ENCODE data around the gene IFITM5. TPM values are rescaled to one million over a fixed set of nuclear protein-coding genes. Genes with fewer than 3 reads are reported as not detected.

Gene IFITM5
- total RNA-seq, 1 experiment from 2014 or later: not detected

GRCh38 chr11:251550-251949, 47.8 kb downstream of the IFITM5 start:
- no peak overlapping the region for H3K4ac ChIP-seq (ENCODE audit: low read depth, low read length)
- H4K91ac ChIP-seq (ENCODE audit: insufficient read length, low read depth, low read length): no peak overlapping the region
- no peaks in the 10 kb centered on the region for H3K4me1 ChIP-seq (ENCODE audit: insufficient read depth, low read length)
- H3K23ac ChIP-seq (ENCODE audit: insufficient read length, low read depth, low read length): no peak overlapping the region
- no peak overlapping the region for H2BK120ac ChIP-seq (ENCODE audit: low read depth, low read length, poor library complexity, severe bottlenecking)
- no peak overlapping the region for H2BK15ac ChIP-seq (ENCODE audit: low read depth, low read length)
- H2AFZ ChIP-seq (ENCODE audit: low read length): no peak overlapping the region
- TF ChIP-seq CTCF (conservative IDR thresholded peaks at IDR 0.05): peak; percentile 13; the same call in 2 of the 3 replicates
- no peaks in the 10 kb centered on the region for H3K27me3 ChIP-seq (ENCODE audit: insufficient read depth, low read length)
- no peaks in the 10 kb centered on the region for H3K9me3 ChIP-seq (ENCODE audit: control insufficient read depth, low read depth, low read length)
- DNase-seq: no peak
- no peak overlapping the region for H4K5ac ChIP-seq (ENCODE audit: insufficient read length, low read depth, low read length)
- H3K14ac ChIP-seq (ENCODE audit: insufficient read depth, low read length): no peak overlapping the region
- H2BK20ac ChIP-seq (ENCODE audit: low read depth, low read length, poor library complexity, severe bottlenecking): no peak overlapping the region
- H3K4me1 Mint-ChIP-seq: peaks cover 0 to 5% of the 10 kb centered on the region in 2 experiments; a peak in 2 of 4 replicates
- no peak overlapping the region for H3K9ac ChIP-seq (ENCODE audit: extremely low read depth, insufficient read length, low read length)
- H3K4me2 ChIP-seq (ENCODE audit: insufficient read depth, insufficient read length, low read length): no peak overlapping the region
- H2AK5ac ChIP-seq (ENCODE audit: insufficient read length, low read length): no peak overlapping the region
- H3K27ac ChIP-seq (ENCODE audit: insufficient read length, low read depth, low read length): no peak overlapping the region
- no peaks in the 10 kb centered on the region for H3K79me2 ChIP-seq (ENCODE audit: insufficient read depth, low read length)
- peaks cover 40 to 62% (median 47%) of the 10 kb centered on the region in 3 experiments for H3K36me3 Mint-ChIP-seq (ENCODE audit: insufficient read depth in 1 of 3, low read depth in 3 of 3)
- H3T11ph ChIP-seq (ENCODE audit: low read length): no peak overlapping the region
- H4K20me1 ChIP-seq (ENCODE audit: control insufficient read depth, insufficient read depth, insufficient read length): no peaks in the 10 kb centered on the region
- H3K79me1 ChIP-seq (ENCODE audit: insufficient read depth, low read depth, low read length, poor library complexity, severe bottlenecking): no peaks in the 10 kb centered on the region
- no peaks in the 10 kb centered on the region; the same call in 1 of the 2 replicates for H3K27me3 Mint-ChIP-seq (ENCODE audit: low read depth)
- no peak overlapping the region for H3K56ac ChIP-seq (ENCODE audit: insufficient read length, low read depth, low read length)
- no peaks in the 10 kb centered on the region for H3K23me2 ChIP-seq (ENCODE audit: insufficient read length, low read depth, low read length, poor library complexity, severe bottlenecking)
- no peak overlapping the region for H3K18ac ChIP-seq (ENCODE audit: insufficient read length, low read depth, low read length)
- no peak overlapping the region for H2BK12ac ChIP-seq (ENCODE audit: insufficient read length, low read depth, low read length)
- no peak overlapping the region for H2BK5ac ChIP-seq (ENCODE audit: insufficient read length, low read length)
- H4K8ac ChIP-seq (replicated peaks; ENCODE audit: insufficient read length, low read depth, low read length): no peak overlapping the region
- WGBS (ENCODE audit: extremely low coverage, insufficient read length, low lambda C conversion rate): no CpG with 5 or more reads among the region's 10 CpGs
- no peak overlapping the region for H3K4me3 Mint-ChIP-seq
- H3K27ac Mint-ChIP-seq: no peak overlapping the region
- no peaks in the 10 kb centered on the region; a peak in 1 of 5 replicates for H3K9me3 Mint-ChIP-seq
